Psoas muscle (tissue), 8 donors: ENCODE measurements around the gene CRAT. TPM values are rescaled to one million over a fixed set of nuclear protein-coding genes. Genes with fewer than 3 reads are reported as not detected.

Experiments used
- ATAC-seq, 4 donors: fragments of 200-7000 bp; cut with Tn5 transposase; one replicate each; pipeline ENCODE4 v1.9.1; 2020; ENCODE audit warnings: moderate library complexity in 3 of 4, mild to moderate bottlenecking in 2 of 4
- DNase-seq, 2 donors: peaks; one replicate each; pipeline ENCODE4 v3.0.0-alpha.2; 2020
- H3K27ac ChIP-seq: fragments of 200-600 bp; one replicate; pipeline ENCODE4 v1.8.0; 2022
- H3K27me3 ChIP-seq, 3 donors: fragments of 200-600 bp in 1 of 3; one replicate each; pipeline versions ENCODE4 v1.6.1 to v1.8.0; 2013 to 2022; ENCODE audit warnings: low read length in 2 of 3, mild to moderate bottlenecking in 2 of 3, moderate library complexity in 1 of 3; ENCODE audit not compliant: insufficient read depth in 3 of 3
- H3K36me3 ChIP-seq, 2 donors: fragments of 200-600 bp in 1 of 2; one replicate each; pipeline versions ENCODE4 v1.6.1 to v1.8.0; 2013 to 2022; ENCODE audit warnings: low read depth in 1 of 2, mild to moderate bottlenecking in 1 of 2, moderate library complexity in 1 of 2; ENCODE audit not compliant: insufficient read depth in 1 of 2
- H3K4me1 ChIP-seq: fragments of 200-600 bp; one replicate; pipeline ENCODE4 v1.8.0; 2022
- H3K4me3 ChIP-seq: fragments of 200-600 bp; one replicate; pipeline ENCODE4 v1.8.0; 2022; ENCODE audit warnings: mild to moderate bottlenecking
- H3K9me3 ChIP-seq: fragments of 200-600 bp; one replicate; pipeline ENCODE4 v1.8.0; 2022
- CTCF ChIP-seq: fragments of 200-600 bp; IDR thresholded peaks from one replicate; pipeline ENCODE4 v1.8.0; 2022; ENCODE audit warnings: antibody characterized with exemption
- WGBS, 3 donors: extraction: QIAGEN DNeasy Blood & Tissue Kit; methylation state at CpG; one replicate each; pipeline versions ENCODE4 v1.1.6 to v1.1.7; 2013; 5-methylcytosine and 5-hydroxymethylcytosine counted together
- intact Hi-C, 2 donors: fragments of 100-400 bp; cut with DNase I; formaldehyde crosslinking; loops; one replicate each; pipeline versions ENCODE4 v1.11.0 to v1.14.2; 2022
- polyA plus RNA-seq, 3 donors: library from polyadenylated mRNA; stranded (reverse); fragments of 200-250 nt; gene quantifications; one replicate each; pipeline ENCODE4 v1.2.3, GENCODE V29; 2013
- total RNA-seq, 4 donors: library from RNA; stranded (reverse); fragmentation: NEBNext Ultra II Directional in 2 of 4; extraction: Animal tissue kit (Norgen Biotek cat#: 25700) in 2 of 4; gene quantifications; one replicate each; pipeline versions ENCODE4 v1.2.1 to v1.2.4, GENCODE V29; 2021 to 2023
- donor health status: healthy with polysubstance abuse.
- donor health status: DM: no; HTN: no; CAD: no; lungs with moderate emphysema.
- donor health status: Bipolar disorder and iron deficiency.
- donor health status: healthy.
- donor health status: DM: yes; HTN: yes; CAD: no.
- donor health status: DM: no; HTN: no; CAD: no.
- donor health status: DM: no; HTN: no; CAD: no.
- donor health status: DM: yes; HTN: yes; CAD: no.

CRAT gene
- total and polyA plus RNA-seq, 7 donors: 88.7 to 229 (median 123) TPM

- intact Hi-C loops: no loop called here
- Histone ChIP-seq H3K27ac (no peak overlapping the region), H3K27me3 (no peaks in the 10 kb centered on the region), H3K36me3 (peaks cover 0 to 51% of the 10 kb centered on the region in 2 donors), H3K9me3 (no peaks in the 10 kb centered on the region), H3K4me1 (peaks cover 17% of the 10 kb centered on the region), H3K4me3 (no peak overlapping the region)
- no peak for DNase-seq
- ATAC-seq: no peak
- TF ChIP-seq CTCF: no peak
- WGBS, 3 donors: 81 to 91% (median 90%) methylated on average over 14 to 18 of the region's 18 CpGs
These were observed 40.1 kb upstream of the CRAT start for GRCh38 chr9:129150672-129151211.

GRCh38 chr9:129150122-129150521 is 39.5 kb upstream of the CRAT start:
- 80 to 85% (median 81%) methylated on average over 10 of the region's 10 CpGs for whole genome bisulfite sequencing, 3 donors
- Histone ChIP-seq H3K27me3 (no peaks in the 10 kb centered on the region), H3K4me1 (peaks cover 23% of the 10 kb centered on the region), H3K27ac (no peak overlapping the region), H3K36me3 (peaks cover 0 to 46% of the 10 kb centered on the region in 2 donors), H3K9me3 (no peaks in the 10 kb centered on the region), H3K4me3 (no peak overlapping the region)
- ATAC-seq: no peak
- no peak for DNase-seq
- intact Hi-C loops: no loop called here
- no peak for TF ChIP-seq CTCF

- Histone ChIP-seq H3K4me1 (peaks cover 30% of the 10 kb centered on the region), H3K36me3 (peaks cover 0 to 46% of the 10 kb centered on the region in 2 donors), H3K9me3 (no peaks in the 10 kb centered on the region), H3K27me3 (no peaks in the 10 kb centered on the region), H3K27ac (no peak overlapping the region), H3K4me3 (no peak overlapping the region)
- DNase-seq (no peak), ATAC-seq (no peak)
- TF ChIP-seq CTCF: no peak
- WGBS, 3 donors: 80 to 84% (median 80%) methylated on average over 6 of the region's 6 CpGs
- intact Hi-C loops: loop anchor here in 1 of 2 donors (10.0 kb wide), 1 partner anchor 635 kb away; no protein-coding TSS in a partner anchor
These were observed 38.8 kb upstream of the CRAT start for GRCh38 chr9:129149442-129149841.

- ATAC-seq (no peak), DNase-seq (no peak)
- Histone ChIP-seq H3K4me1 (peaks cover 37% of the 10 kb centered on the region), H3K9me3 (no peaks in the 10 kb centered on the region), H3K36me3 (peaks cover 0 to 48% of the 10 kb centered on the region in 2 donors), H3K4me3 (no peak overlapping the region), H3K27me3 (no peaks in the 10 kb centered on the region), H3K27ac (peak overlapping the region; percentile 16)
- 67 to 73% (median 70%) methylated on average over 5 to 6 of the region's 6 CpGs for WGBS, 3 donors
- intact Hi-C loops: loop anchor here in 1 of 2 donors (10.0 kb wide), 1 partner anchor 636 kb away; no protein-coding TSS in a partner anchor
- TF ChIP-seq CTCF: no peak
These were observed 38.0 kb upstream of the CRAT start for GRCh38 chr9:129148463-129149204.
